H1 (cell line): ENCODE measurements around the gene SGCE. TPM values are rescaled to one million over a fixed set of nuclear protein-coding genes. Genes with fewer than 3 reads are reported as not detected.

Source experiments
- CTCF ChIA-PET: fragments of 300-600 bp; sonication (Branson Sonifier 250); formaldehyde crosslinking; loops from one replicate; lab custom pipeline; 2021; ENCODE audit not compliant: partially characterized antibody; lab: Charles Lee
- POLR2A ChIA-PET: fragments of 300-600 bp; sonication (Branson Sonifier 250); formaldehyde crosslinking; loops from one replicate; lab custom pipeline; 2021; ENCODE audit warnings: inconsistent platforms; ENCODE audit not compliant: partially characterized antibody; lab: Charles Lee
- DNase-seq, 2 experiments: peaks; one replicate each; pipeline versions ENCODE4 v3.0.0 to v3.0.0-alpha.2; 2010 to 2022; ENCODE audit warnings: low spot score in 2 of 2, low read depth in 1 of 2, mixed read lengths in 1 of 2
- FAIRE-seq: peaks from 2 replicates; lab custom pipeline; 2011; peaks lifted over from hg19 to GRCh38; lab: Jason Lieb, UNC
- H2AFZ ChIP-seq: 2 replicates; pipeline ENCODE4 v1.8.1; 2012; ENCODE audit warnings: low read length, inconsistent platforms
- H2AK5ac ChIP-seq: 2 replicates; pipeline ENCODE4 v1.6.1; 2013; ENCODE audit warnings: low read depth, low read length
- H2BK120ac ChIP-seq: replicated peaks from 2 replicates; pipeline ENCODE3; 2013; ENCODE audit warnings: low read depth, low read length, inconsistent platforms
- H2BK12ac ChIP-seq: 2 replicates; pipeline ENCODE4 v1.6.1; 2013; ENCODE audit warnings: low read depth, low read length
- H2BK15ac ChIP-seq: 2 replicates; pipeline ENCODE4 v1.6.1; 2013; ENCODE audit warnings: low read length
- H2BK20ac ChIP-seq: 2 replicates; pipeline ENCODE4 v1.6.1; 2013; ENCODE audit warnings: low read length
- H2BK5ac ChIP-seq: 2 replicates; pipeline ENCODE4 v1.6.1; 2013; ENCODE audit warnings: low read depth, low read length
- H3K14ac ChIP-seq: 2 replicates; pipeline ENCODE4 v1.6.1; 2013; ENCODE audit warnings: inconsistent platforms; ENCODE audit not compliant: insufficient read length
- H3K18ac ChIP-seq: 2 replicates; pipeline ENCODE4 v1.6.1; 2013; ENCODE audit warnings: low read length; ENCODE audit errors: extremely low read depth
- H3K23ac ChIP-seq: 2 replicates; pipeline ENCODE4 v1.6.1; 2013; ENCODE audit warnings: inconsistent platforms; ENCODE audit not compliant: insufficient read length
- H3K23me2 ChIP-seq: 2 replicates; pipeline ENCODE4 v1.6.1; 2013; ENCODE audit warnings: low read depth, low read length
- H3K27ac ChIP-seq: 2 replicates; pipeline ENCODE4 v1.6.1; 2011; ENCODE audit warnings: low read depth, low read length, inconsistent platforms
- H3K27me3 ChIP-seq, 4 experiments: replicated peaks in 1 of 4; 1 replicate in 1 of 4; 2 replicates in 3 of 4; pipeline versions ENCODE4 v1.6.1 to v1.8.1; 2011 to 2013; ENCODE audit warnings: low read length in 3 of 4, mild to moderate bottlenecking in 3 of 4, inconsistent platforms in 2 of 4, mixed read lengths in 2 of 4, moderate library complexity in 1 of 4; ENCODE audit not compliant: control insufficient read depth in 3 of 4, insufficient read depth in 3 of 4; ENCODE audit errors: extremely low read depth in 1 of 4
- H3K36me3 ChIP-seq, 4 experiments: 2 replicates each; pipeline versions ENCODE4 v1.6.1 to v1.8.1; 2011 to 2013; ENCODE audit warnings: mild to moderate bottlenecking in 4 of 4, low read length in 3 of 4, moderate library complexity in 2 of 4, control low read depth in 1 of 4, inconsistent platforms in 1 of 4; ENCODE audit not compliant: insufficient read depth in 4 of 4, control insufficient read depth in 2 of 4
- H3K4ac ChIP-seq: replicated peaks from 2 replicates; pipeline ENCODE3; 2013; ENCODE audit warnings: low read length, low read depth, mixed read lengths, inconsistent platforms; ENCODE audit not compliant: insufficient read length
- H3K4me1 ChIP-seq, 4 experiments: replicated peaks in 1 of 4; 1 replicate in 1 of 4; 2 replicates in 3 of 4; pipeline versions ENCODE4 v1.6.1 to v1.8.1; 2011 to 2013; ENCODE audit warnings: low read length in 3 of 4, inconsistent platforms in 2 of 4, mixed read lengths in 1 of 4; ENCODE audit not compliant: insufficient read depth in 4 of 4, control insufficient read depth in 3 of 4
- H3K4me2 ChIP-seq, 2 experiments: 2 replicates each; pipeline versions ENCODE4 v1.6.1 to v1.8.1; 2011 to 2013; ENCODE audit warnings: low read depth in 2 of 2, low read length in 2 of 2, control low read depth in 1 of 2, inconsistent platforms in 1 of 2, mild to moderate bottlenecking in 1 of 2; ENCODE audit not compliant: insufficient read depth in 1 of 2
- H3K4me3 ChIP-seq, 4 experiments: fragments of 200-600, 300-600 bp in 1 of 4; sonication (generic), shearing (Covaris generic), sonication (Bioruptor Twin) in 1 of 4; 2 replicates each; pipeline versions ENCODE4 v1.5.1 to v1.8.1; 2011 to 2016; ENCODE audit warnings: low read length in 4 of 4, low read depth in 3 of 4, control low read depth in 2 of 4, inconsistent platforms in 2 of 4, mild to moderate bottlenecking in 2 of 4, mixed read lengths in 1 of 4, moderate library complexity in 1 of 4; ENCODE audit not compliant: insufficient read depth in 2 of 4; ENCODE audit errors: extremely low read depth in 1 of 4
- H3K56ac ChIP-seq: replicated peaks from 2 replicates; pipeline ENCODE3; 2013; ENCODE audit warnings: low read depth, mild to moderate bottlenecking, mixed read lengths, low read length, inconsistent platforms; ENCODE audit not compliant: insufficient read length
- H3K79me1 ChIP-seq: 2 replicates; pipeline ENCODE4 v1.6.1; 2013; ENCODE audit warnings: low read depth, low read length, control low read depth
- H3K79me2 ChIP-seq, 2 experiments: 2 replicates each; pipeline versions ENCODE4 v1.6.1 to v1.8.1; 2012 to 2013; ENCODE audit warnings: low read length in 2 of 2, mild to moderate bottlenecking in 2 of 2, inconsistent platforms in 1 of 2; ENCODE audit not compliant: insufficient read depth in 2 of 2, control insufficient read depth in 1 of 2
- H3K9ac ChIP-seq, 4 experiments: replicated peaks in 1 of 4; 1 replicate in 1 of 4; 2 replicates in 3 of 4; pipeline versions ENCODE4 v1.6.1 to v1.8.1; 2011 to 2013; ENCODE audit warnings: low read depth in 3 of 4, low read length in 3 of 4, control low read depth in 2 of 4, mild to moderate bottlenecking in 2 of 4, moderate library complexity in 2 of 4, inconsistent platforms in 1 of 4; ENCODE audit errors: extremely low read depth in 1 of 4
- H3K9me3 ChIP-seq, 2 experiments: 2 replicates each; pipeline versions ENCODE4 v1.6.1 to v1.8.1; 2012 to 2013; ENCODE audit warnings: mild to moderate bottlenecking in 2 of 2, moderate library complexity in 2 of 2, control low read depth in 1 of 2, inconsistent platforms in 1 of 2, low read depth in 1 of 2, low read length in 1 of 2, mixed read lengths in 1 of 2; ENCODE audit not compliant: insufficient read depth in 2 of 2
- H4K20me1 ChIP-seq, 2 experiments: replicated peaks in 1 of 2; 2 replicates each; pipeline versions ENCODE3 to v1.8.1; 2011 to 2013; ENCODE audit warnings: inconsistent platforms in 2 of 2, low read length in 2 of 2, mild to moderate bottlenecking in 1 of 2; ENCODE audit not compliant: insufficient read depth in 2 of 2, control insufficient read depth in 1 of 2
- H4K5ac ChIP-seq: 2 replicates; pipeline ENCODE4 v1.6.1; 2013; ENCODE audit warnings: low read length, low read depth, mixed read lengths, inconsistent platforms; ENCODE audit not compliant: insufficient read length
- H4K8ac ChIP-seq: 2 replicates; pipeline ENCODE4 v1.8.0; 2013; ENCODE audit warnings: mild to moderate bottlenecking, moderate library complexity, low read length, inconsistent platforms; ENCODE audit not compliant: insufficient read depth; ENCODE audit errors: extremely low read depth
- H4K91ac ChIP-seq: replicated peaks from 2 replicates; pipeline ENCODE3; 2013; ENCODE audit warnings: low read length, mixed read lengths, inconsistent platforms; ENCODE audit not compliant: insufficient read length
- CEBPB ChIP-seq: IDR thresholded peaks from 2 replicates; pipeline ENCODE4 v1.6.1; 2012; ENCODE audit warnings: low read depth, low read length
- CTBP2 ChIP-seq: IDR thresholded peaks from 2 replicates; pipeline ENCODE4 v1.7.0; 2011; ENCODE audit warnings: borderline replicate concordance, mild to moderate bottlenecking, moderate library complexity, mixed read lengths, low read length; ENCODE audit not compliant: insufficient read depth, insufficient read length
- WGBS, 2 experiments: shearing (Covaris generic) in 1 of 2; methylation state at CpG; one replicate each; pipeline versions ENCODE4 v1.1.6 to v1.1.7; 2013 to 2015; ENCODE audit warnings: low lambda C conversion rate in 2 of 2, mixed read lengths in 2 of 2, inconsistent platforms in 1 of 2, low coverage in 1 of 2, missing lambda C conversion rate in 1 of 2; ENCODE audit not compliant: insufficient replicate concordance in 2 of 2, insufficient coverage in 1 of 2, insufficient read length in 1 of 2; ENCODE audit errors: extremely low coverage in 1 of 2, missing lambda C conversion rate in 1 of 2; 5-methylcytosine and 5-hydroxymethylcytosine counted together
- polyA plus RNA-seq, 7 experiments: library from polyadenylated mRNA; depleted of rRNA in 3 of 7; stranded (reverse) in 5 of 7; unstranded in 2 of 7; fragments of >200 nt in 5 of 7; fragments of 200-250 nt in 2 of 7; gene quantifications; 1 replicate in 5 of 7; 2 replicates in 1 of 7; 4 replicates in 1 of 7; pipeline versions ENCODE4 v1.2.1 to v1.2.3, GENCODE V29; 2011 to 2013; ENCODE audit warnings: missing spikeins in 2 of 7, mixed read lengths in 2 of 7
- total RNA-seq: library from RNA; stranded (reverse); fragmentation: NEBNext Ultra II Directional; extraction: Animal tissue kit (Norgen Biotek cat#: 25700); gene quantifications from 2 replicates; pipeline ENCODE4 v1.2.1, GENCODE V29; 2021

Gene SGCE
- total and polyA plus RNA-seq, 2 of the 8 experiments (the other 6 are each of a cell fraction or from before 2014, with no cell fraction given): 12.8 to 25.0 TPM

- Histone ChIP-seq H2BK5ac (no peak overlapping the region), H3K27me3 (no peaks in the 10 kb centered on the region), H2AK5ac (no peak overlapping the region), H3K9ac (no peak overlapping the region), H3K9me3 (peaks cover 5 to 7% of the 10 kb centered on the region in 2 experiments; a peak in 2 of 4 replicates), H2BK15ac (no peak overlapping the region), H2AFZ (no peak overlapping the region), H3K79me2 (peaks cover 0 to 32% of the 10 kb centered on the region in 2 experiments; a peak in 2 of 4 replicates), H3K23me2 (no peaks in the 10 kb centered on the region), H2BK20ac (no peak overlapping the region), H3K4me3 (no peak overlapping the region), H4K5ac (no peak overlapping the region), H4K91ac (no peak overlapping the region), H3K23ac (no peak overlapping the region), H3K56ac (no peak overlapping the region), H2BK12ac (no peak overlapping the region), H3K18ac (no peak overlapping the region), H3K14ac (no peak overlapping the region), H4K20me1 (peaks cover 0 to 1% of the 10 kb centered on the region in 2 experiments), H3K4ac (no peak overlapping the region), H4K8ac (no peak overlapping the region), H2BK120ac (no peak overlapping the region), H3K27ac (no peak overlapping the region), H3K36me3 (peaks cover 0 to 2% (median 1%) of the 10 kb centered on the region in 4 experiments; a peak in 3 of 8 replicates), H3K4me2 (no peak overlapping the region), H3K4me1 (peaks cover 0 to 2% (median 0%) of the 10 kb centered on the region in 4 experiments; a peak in 1 of 7 replicates), H3K79me1 (peaks cover 2% of the 10 kb centered on the region; the same call in 1 of the 2 replicates)
- FAIRE-seq (no peak), DNase-seq (no peak)
- ChIA-PET POLR2A (no interaction called here), CTCF (interaction anchor here (0.9 kb wide), 1 partner anchor 10 kb away, joined by 3 read pairs; no protein-coding TSS in a partner anchor)
- WGBS, 2 experiments: 91% methylated on average over 17 of the region's 23 CpGs; no CpG with 5 or more reads in 1 of the 2 experiments
- TF ChIP-seq CTBP2 (no peak), CEBPB (no peak)
Observed at GRCh38 chr7:94664023-94664422, 8.1 kb upstream of the SGCE start.
